HG02938 (cell line): ENCODE results near the gene SUSD2.
"Not testable (repeated sequence)": the region's sequence is repeated elsewhere in the genome, so short reads cannot be mapped to it uniquely, and the experiment has no call there.

Experiments used
- ATAC-seq: cut with Tn5 transposase; IDR thresholded peaks from one replicate; pipeline ENCODE4 v1.9.1; 2021; ENCODE audit warnings: mild to moderate bottlenecking, moderate library complexity; ENCODE audit not compliant: unreplicated experiment

The SUSD2 gene, protein sequence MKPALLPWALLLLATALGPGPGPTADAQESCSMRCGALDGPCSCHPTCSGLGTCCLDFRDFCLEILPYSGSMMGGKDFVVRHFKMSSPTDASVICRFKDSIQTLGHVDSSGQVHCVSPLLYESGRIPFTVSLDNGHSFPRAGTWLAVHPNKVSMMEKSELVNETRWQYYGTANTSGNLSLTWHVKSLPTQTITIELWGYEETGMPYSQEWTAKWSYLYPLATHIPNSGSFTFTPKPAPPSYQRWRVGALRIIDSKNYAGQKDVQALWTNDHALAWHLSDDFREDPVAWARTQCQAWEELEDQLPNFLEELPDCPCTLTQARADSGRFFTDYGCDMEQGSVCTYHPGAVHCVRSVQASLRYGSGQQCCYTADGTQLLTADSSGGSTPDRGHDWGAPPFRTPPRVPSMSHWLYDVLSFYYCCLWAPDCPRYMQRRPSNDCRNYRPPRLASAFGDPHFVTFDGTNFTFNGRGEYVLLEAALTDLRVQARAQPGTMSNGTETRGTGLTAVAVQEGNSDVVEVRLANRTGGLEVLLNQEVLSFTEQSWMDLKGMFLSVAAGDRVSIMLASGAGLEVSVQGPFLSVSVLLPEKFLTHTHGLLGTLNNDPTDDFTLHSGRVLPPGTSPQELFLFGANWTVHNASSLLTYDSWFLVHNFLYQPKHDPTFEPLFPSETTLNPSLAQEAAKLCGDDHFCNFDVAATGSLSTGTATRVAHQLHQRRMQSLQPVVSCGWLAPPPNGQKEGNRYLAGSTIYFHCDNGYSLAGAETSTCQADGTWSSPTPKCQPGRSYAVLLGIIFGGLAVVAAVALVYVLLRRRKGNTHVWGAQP

DNA sequence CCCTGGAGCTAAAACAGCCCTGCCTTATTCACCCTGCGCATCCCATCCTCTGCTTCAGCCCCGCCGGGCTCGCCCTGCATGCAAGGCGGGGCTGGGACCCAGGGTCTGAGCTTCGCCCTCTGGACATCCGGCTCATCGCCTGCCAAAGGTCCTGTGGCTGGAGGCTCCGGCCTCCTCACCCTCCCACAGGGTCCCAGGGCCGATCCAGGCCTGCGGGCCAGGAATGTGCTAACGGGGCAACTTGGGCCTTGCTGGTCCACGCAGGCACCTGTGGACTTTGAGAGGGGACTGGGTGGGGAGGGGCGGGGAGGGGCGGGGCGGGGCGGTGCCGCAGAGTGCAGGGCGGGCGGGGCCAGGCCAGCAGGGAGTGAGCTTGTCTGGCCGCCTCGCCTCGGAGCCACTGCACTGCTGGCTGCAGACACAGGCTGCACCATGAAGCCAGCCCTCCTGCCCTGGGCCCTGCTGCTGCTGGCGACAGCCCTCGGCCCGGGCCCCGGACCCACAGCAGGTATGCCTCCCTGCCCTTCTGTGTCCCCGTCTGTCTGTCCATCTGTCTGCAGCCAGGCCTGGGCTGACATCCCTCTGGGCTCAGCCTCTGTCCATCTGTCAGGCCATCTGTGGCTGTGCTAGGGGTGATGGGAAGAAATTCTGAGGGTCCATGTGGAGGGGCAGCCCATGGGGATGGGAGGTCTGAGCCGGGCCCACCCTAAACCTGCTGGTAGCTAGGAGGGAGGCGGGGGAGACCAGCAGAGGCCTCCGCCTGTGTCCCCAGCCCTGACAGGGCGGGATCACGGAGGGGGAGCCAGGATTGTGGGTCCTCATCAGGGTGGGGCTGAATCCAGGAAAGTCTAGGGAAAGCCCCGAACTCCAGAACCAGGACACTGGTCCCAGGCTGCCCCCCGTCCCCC lies at the start of gene SUSD2:
Gene SUSD2, plus strand, starts transcription at position 400 of the 908 bp plus-strand sequence. Its CDS starts 33 bp downstream, at position 433.
- no peak for ATAC-seq

DNA sequence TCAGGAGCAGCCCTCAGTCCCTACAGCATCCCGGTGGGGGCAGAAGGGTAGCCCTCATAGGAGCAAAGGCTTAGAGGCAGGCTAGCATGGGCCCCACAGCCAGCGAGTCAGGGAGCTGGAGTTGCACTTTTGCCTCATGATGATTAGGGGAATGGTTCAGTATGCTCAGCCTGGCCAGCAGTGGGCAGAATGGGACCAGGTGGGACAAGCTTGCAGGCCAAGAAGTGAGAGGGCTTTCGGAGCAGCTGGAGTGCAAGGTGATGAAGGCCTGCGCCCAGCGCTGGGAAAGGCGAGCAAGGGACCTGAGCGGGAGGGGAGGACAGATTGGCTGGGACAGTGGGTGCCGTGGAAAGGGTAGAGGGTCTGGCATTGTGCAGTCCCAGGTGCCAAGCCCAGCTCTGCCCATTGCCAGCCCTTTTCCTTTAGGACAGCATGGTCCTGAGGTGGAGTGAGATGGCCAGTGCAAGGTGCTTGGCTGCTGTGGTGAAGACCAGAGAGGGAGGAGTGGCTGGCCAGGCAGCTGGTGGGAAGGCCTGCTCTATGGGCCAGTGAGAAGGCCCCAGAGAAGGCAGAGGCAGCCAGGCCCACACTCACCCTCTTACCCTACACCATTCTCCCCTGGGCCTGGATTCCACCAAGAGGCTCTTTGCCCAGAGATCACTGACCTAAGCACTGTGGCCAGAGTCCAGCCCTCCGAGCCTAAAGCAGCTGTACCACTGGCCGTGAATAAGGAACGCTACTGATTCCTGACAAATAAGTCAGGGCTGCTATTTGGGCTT lies 47.9 kb upstream of the SUSD2 start:
- ATAC-seq = no peak

DNA sequence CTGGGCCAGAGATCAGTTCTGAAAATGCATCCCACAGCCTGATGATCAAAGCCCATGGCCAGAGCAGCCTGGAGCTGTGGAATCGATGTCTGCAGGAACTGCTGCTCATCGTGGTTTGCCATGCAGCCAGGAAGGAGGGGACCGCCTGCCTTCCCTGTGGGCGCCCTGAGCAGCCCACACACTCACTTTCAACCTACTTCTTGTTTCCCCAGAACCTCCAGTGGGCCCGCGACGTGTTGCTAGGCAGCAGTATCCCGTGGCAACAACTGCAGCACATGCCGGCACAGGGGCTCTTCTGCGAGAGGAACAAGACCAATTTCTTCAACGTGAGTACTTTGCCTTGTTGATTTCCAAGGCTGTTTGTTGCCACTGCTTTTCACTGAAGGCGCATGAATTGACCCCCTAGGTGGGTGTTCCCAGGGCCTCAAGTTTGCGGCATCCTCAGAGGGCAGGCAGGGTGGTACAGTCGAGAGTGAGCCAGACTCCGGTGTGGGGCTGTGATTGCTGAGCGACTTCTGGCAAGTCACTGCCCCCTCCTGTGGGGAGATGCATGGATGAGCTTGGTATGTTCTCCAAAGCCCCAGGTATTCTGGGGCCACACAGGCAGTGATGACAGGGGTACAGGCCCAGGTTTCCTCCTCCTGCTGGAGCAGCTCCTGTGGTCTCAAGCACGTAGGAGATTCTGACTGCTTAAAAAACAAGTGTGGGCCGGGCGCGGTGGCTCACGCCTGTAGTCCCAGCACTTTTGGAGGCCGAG lies 47.0 kb upstream of the SUSD2 start:
- ATAC-seq = no peak

DNA sequence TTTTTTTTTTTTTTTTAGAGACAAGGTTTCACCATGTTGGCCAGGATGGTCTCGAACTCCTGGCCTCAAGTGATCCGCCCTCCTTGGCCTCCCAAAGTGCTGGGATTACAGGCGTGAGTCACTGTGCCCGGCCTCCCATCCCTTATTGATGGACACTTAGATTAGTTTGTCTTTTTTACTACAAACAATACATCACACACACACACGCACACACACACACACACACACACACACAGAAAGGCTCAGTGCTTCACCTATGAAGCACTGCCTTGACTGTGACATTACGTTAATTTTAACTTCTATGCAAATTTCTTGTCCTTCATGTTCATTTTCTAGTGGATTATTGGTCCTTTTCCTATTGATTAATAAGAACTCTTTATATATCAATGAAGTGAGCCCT lies 44.8 kb upstream of the SUSD2 start:
- ATAC-seq = not testable (repeated sequence)

DNA sequence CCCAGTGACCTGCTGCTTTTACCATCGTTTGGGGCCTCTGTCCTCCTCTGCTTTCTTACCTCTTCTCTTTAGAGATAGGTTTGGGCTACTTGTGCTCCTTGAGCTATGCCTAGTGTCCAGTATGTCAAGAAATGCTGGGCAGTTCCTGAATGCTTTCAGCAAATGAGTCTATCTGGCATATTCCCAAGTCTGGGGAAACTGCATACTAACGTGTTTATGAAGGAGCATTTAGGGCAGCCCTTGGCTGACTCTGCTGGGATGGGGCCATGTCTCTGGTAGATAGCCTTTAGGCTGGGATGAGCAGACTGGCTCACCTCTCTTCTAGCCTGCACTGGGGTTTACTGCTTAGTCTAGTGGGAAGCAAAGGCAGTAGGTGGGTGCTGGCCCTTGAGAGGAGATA lies 43.7 kb upstream of the SUSD2 start:
- ATAC-seq = no peak

DNA sequence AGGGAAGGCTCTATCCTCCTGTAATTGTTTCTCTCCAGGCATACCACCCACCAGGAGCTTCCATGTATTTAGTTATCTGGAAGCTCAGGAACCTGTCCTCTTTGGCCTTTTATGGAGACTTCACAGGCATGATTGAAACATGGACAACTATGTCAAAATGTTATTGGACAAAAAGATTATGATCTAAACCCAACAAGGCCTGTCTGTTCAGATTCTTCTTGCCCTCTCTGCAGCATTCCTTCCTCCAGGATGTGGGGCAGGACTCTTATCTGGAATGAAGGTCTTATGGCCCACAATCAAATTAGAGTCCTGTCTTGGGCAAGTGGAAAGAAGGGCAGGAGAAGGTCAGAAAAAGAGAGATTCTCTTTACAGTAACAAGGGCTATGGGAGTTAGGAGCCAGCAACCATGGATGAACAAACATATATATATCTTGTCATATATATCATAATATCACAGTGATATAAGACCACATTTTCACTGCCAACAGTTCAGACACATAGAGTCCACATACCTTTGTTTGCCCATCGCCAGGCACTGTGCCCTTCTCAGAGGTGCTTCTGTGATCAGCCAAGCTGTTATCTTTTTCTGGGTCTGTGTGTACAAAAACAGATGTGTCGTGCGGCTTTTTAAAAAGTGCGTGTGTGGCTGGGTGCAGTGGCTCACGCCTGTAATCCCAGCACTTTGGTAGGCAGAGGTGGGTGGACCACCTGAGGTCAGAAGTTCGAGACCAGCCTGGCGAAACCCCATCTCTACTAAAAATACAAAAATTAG lies 42.5 kb upstream of the SUSD2 start:
- no peak for ATAC-seq

DNA sequence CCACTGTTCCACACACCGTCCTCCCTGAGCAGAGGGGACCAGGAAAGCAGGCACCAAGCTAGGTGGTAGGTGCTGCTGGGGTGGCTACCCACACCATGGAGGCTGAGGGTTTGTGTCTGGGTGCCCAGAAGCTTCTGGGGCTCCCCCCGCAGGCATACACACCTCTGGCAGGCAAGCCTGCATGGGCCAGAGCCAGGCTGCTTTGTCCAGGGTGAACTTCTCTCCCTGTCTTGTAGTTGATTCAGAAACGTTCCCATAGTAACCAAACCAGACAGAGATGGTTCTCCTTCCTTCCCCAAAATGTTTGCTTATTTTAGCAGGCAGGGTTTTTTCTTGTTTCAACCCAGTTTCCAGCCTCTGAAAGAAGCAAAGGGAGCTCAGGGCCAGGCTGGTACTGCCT lies 40.9 kb upstream of the SUSD2 start:
- ATAC-seq = no peak

DNA sequence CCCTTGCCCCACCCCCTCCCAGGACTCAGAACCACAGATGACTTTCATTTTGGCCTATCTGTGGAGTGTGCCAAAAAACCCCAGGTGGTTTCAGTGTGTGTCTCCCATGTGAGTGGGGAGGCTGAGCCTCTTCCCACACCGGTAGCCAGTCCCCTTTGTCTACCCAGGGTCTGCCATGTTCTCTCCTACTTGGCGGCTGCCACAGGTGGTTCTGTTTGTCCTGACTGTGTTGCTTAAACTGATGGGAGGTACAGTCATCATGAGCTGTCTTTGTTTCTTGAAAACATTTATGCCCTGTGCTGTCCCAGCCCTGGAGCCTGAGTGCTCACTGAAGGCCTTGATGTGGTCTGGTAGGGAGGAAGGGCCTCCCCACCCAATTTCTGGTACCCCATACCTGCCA lies 39.7 kb upstream of the SUSD2 start:
- no peak for ATAC-seq

DNA sequence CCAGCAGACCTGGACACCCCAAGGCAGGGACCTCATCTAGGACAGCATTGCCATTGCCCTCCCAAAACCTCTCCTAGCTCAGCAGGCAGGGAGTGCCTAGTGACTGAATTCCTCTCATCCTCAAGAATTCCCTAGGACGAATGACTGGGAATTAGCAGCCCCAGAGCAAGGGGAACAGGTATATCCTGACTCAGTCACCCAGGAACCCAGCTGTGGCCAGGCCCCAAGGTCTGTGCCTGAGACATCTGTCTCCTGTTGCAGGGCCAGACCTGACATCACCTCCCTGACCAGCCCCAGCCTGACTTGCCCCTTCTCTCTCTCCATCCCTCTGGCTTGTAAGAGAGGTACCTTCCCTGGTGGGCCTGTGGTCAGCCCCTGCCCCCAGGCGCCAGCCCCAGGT lies 39.0 kb upstream of the SUSD2 start:
- ATAC-seq = no peak

DNA sequence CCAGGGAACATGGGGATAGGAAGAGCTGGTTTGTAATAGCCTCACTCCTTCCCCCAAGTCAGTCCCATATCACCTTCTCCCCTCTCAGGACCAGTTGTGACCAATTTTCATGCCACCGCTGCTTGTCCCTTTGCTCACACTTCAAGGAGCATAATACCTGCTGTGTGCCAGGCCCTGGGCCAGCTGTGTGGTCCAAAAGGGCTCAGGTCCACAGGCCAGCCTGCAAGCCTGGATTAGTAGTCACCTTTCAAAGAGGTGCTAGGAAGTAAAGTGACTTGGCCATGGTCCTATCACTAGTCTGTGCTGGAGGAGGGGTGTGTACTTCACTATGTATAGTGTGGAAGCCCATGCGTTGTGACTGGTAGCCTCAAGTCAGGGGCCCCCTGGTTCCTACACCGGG lies 38.5 kb upstream of the SUSD2 start:
- no peak for ATAC-seq

DNA sequence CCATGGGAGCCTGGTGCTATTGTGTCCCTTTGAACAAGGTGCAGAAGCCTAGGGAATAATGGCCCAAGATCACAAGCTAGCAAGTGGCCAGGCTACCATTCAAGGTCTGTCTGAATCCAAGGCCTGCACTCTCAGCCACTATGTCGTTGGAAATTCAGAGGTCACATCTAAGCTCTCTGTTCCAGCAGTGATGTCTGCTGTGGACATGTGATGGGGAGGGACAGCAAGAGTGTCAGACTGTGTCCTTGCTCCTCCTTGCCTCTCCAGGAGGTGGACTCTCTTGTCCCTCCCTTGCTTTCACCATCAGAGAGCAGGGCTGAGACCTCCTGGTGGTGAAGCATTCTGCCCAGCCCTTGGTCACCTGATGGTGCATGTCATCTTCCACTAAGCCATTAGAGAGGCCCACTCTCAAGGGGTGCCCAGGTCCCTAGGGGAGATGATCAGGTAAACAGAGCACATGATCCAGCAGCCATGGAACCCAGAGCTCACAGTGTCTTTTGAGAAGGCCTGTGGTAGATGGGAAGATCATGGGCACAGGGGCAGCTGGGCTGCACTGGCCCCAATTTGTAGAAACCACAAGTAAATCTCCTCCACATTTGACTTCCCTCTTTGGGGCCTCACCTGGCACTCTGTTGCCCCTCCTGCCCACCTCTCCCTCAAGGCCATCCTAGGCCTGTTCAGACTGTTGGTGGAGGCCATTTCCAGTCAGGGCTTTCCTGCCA lies 37.1 kb upstream of the SUSD2 start:
- ATAC-seq = no peak

DNA sequence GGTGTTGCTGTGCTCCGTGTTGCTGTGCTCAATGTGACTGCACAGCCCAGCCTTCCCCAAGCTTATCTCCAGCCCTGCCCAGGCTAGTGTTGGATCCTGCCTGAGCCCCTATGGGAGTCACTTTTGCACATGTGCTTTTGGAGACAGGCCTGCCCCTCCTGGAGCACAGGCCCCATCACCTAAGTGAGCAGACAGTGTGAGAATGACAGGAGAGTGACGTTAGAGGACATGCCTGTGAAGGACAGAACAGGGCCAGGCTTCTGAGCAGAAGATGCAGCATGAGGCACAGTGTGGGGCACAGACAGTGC lies 36.6 kb upstream of the SUSD2 start:
- ATAC-seq = no peak

DNA sequence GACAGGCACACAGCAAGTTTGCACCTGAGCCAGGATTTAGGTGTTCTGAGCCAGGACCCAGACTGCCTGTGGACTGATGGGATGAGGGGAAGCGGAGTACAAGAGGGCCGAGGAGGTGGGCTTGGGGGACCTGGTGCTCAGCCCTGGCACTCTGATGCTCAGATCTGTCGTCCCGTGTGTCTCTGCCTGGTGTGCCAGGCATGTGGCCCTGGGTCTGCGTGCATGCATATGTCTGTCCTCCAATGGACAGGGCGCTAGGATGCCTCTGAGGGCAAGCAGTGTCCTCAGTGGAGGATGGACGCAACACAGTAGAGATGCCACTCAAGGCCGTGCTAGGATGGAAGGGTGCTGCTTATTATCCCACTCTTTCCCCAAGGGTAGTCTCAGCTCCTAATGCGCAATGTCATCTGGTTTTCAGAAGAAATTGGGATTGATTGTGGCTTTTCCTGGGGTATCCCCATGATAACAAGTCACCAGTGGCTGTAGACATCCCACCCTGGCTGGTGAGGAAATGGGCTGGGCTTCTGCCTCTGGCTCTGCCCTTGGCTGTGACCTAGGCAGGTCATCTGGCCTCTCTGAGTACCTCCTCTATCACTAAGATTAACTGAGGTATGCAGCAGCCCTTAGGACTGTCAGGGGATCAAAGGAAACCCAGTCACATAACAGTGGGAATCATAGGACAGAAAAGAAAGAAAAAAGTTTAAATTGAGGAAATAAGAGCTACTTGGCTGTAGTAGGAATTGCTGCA lies 35.7 kb upstream of the SUSD2 start:
- ATAC-seq = no peak

DNA sequence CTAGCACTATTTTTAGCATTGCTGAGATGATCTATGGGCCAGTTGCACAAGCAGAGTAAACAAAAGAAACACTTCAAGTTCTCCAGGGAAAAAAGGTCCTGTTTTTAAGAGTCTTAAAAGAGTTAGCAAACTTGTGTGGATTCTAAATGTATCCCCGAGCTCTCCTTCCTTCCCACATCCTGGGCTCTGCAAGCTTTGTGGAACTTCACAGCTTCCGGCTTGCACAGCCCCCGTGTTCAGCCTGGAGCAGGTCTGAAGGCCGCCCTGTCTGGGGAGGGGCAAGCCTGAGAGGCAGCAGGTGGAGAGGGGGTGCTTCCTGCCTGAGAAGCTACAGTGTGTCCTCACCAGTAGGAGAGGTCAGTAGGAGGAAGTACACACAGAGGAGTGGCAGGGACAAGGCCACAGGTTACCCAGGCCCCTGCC lies 35.1 kb upstream of the SUSD2 start:
- no peak for ATAC-seq

DNA sequence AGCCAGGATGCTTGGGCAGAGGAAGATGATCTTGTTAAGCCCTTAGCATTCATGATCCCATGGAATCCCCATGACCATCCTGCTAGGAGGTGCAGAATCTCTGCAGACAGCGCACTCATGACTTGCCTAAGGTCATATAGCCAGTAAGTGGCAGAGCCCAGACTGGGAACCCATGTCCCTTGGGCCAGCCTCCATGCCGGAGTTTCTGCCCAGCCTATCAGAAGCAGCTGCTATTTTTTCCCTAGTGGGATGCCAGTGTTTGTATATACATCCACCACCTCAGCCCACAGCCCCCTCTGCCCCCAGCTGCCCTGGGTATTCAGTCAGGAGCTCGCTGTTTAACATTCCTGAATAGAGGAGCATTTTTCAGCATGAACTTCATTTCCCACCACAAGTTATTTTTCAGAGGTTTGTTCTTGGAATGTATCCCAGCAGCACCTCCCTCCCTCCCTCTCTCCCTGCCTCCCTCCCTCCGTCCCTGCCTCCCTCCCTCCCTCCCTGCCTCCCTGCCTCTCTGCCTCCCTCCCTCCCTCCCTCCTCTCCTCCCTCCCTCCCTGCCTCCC lies 34.4 kb upstream of the SUSD2 start:
- no peak for ATAC-seq

DNA sequence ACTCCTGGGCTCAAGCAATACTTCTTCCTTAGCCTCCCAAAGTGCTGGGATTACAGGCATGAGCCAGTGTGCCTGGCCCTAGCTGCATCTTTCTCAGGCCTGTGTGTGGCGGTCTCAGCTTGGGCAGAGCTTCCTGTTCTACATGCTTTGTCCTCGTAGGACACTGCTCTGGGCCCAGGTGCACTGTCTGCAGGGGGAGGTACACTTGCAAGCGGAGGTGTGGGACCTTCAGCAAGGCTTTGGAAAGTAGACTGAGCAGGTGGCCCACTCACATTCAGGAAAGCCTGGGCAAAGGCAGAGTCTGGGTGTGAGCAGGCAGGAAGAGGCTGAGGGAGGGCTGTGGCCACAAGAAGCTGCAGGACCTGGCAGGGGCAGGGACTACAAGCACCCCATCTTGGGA lies 33.6 kb upstream of the SUSD2 start:
- no peak for ATAC-seq
